CD4-positive, alpha-beta T cell treated with Interleukin-17A for 1 hour (primary cell): ENCODE results near the gene TAS2R3.
"Not testable (repeated sequence)": the region's sequence is repeated elsewhere in the genome, so short reads cannot be mapped to it uniquely, and the experiment has no call there.

Experiments
- DNase-seq: peaks from one replicate; pipeline ENCODE4 v3.0.0-alpha.2; 2020

TAS2R3 gene

GRCh38 chr7:141763797-141764196 is at the start of gene TAS2R3:
TAS2R3 (plus strand) TSS chr7:141764097; CDS start chr7:141764159, 62 bp downstream.
- no peak for DNase-seq

GRCh38 chr7:141714571-141714970 is 49.3 kb upstream of the TAS2R3 start:
- no peak for DNase-seq

- no peak for DNase-seq
Measured at GRCh38 chr7:141715018-141715417, 48.9 kb upstream of the TAS2R3 start.

- no peak for DNase-seq
Measured at GRCh38 chr7:141715794-141716689, 47.9 kb upstream of the TAS2R3 start.

- no peak for DNase-seq
Measured at GRCh38 chr7:141717450-141717849, 46.4 kb upstream of the TAS2R3 start.

- DNase-seq: no peak
Measured at GRCh38 chr7:141722529-141722928, 41.4 kb upstream of the TAS2R3 start.

- no peak for DNase-seq
Measured at GRCh38 chr7:141729020-141729419, 34.9 kb upstream of the TAS2R3 start.

- no peak for DNase-seq
Measured at GRCh38 chr7:141731476-141732149, 32.3 kb upstream of the TAS2R3 start.

- DNase-seq: peak; percentile 46
Measured at GRCh38 chr7:141737118-141737835, 26.6 kb upstream of the TAS2R3 start.

GRCh38 chr7:141737836-141738591 is 25.9 kb upstream of the TAS2R3 start, which contains the start of gene SSBP1:
SSBP1 (plus strand) TSS chr7:141738358; CDS start chr7:141739167, 809 bp downstream.
- DNase-seq: peak; percentile 95

GRCh38 chr7:141738592-141739013 is 25.3 kb upstream of the TAS2R3 start:
- no peak for DNase-seq

- DNase-seq: no peak
Measured at GRCh38 chr7:141739250-141739649, 24.6 kb upstream of the TAS2R3 start.

GRCh38 chr7:141742229-141742628 is 21.7 kb upstream of the TAS2R3 start:
- no peak for DNase-seq

GRCh38 chr7:141744131-141744530 is 19.8 kb upstream of the TAS2R3 start:
- no peak for DNase-seq

GRCh38 chr7:141748396-141748795 is 15.5 kb upstream of the TAS2R3 start:
- DNase-seq: no peak

GRCh38 chr7:141751904-141752303 is 12.0 kb upstream of the TAS2R3 start:
- not testable (repeated sequence) for DNase-seq

GRCh38 chr7:141752634-141753033 is 11.3 kb upstream of the TAS2R3 start:
- no peak for DNase-seq

GRCh38 chr7:141754939-141755338 is 9.0 kb upstream of the TAS2R3 start:
- peak; percentile 34 for DNase-seq

- DNase-seq: not testable (repeated sequence)
Measured at GRCh38 chr7:141770083-141770583, 6.2 kb downstream of the TAS2R3 start.

GRCh38 chr7:141776374-141776773 is 12.5 kb downstream of the TAS2R3 start, which contains the start of gene TAS2R4:
TAS2R4 (plus strand) TSS chr7:141776674; CDS start chr7:141778489, 1,815 bp downstream.
- no peak for DNase-seq

GRCh38 chr7:141785706-141786552 is 22.0 kb downstream of the TAS2R3 start:
- DNase-seq: peak; percentile 51
